Esophagus muscularis mucosa (tissue), 4 donors: ENCODE results near the gene PKP4.

ENCODE experiments used
- CTCF ChIP-seq, 3 experiments: fragments of 200-600 bp in 2 of 3; fragments of 450-650 bp in 1 of 3; sonication (generic) in 2 of 3; IDR thresholded peaks; one replicate each; pipeline ENCODE4 v1.5.1; 2017 to 2019; ENCODE audit warnings: antibody characterized with exemption in 3 of 3, mild to moderate bottlenecking in 2 of 3, moderate library complexity in 1 of 3
- EP300 ChIP-seq: sonication (generic); formaldehyde crosslinking; IDR thresholded peaks from one replicate; pipeline ENCODE4 v1.6.1; 2017; ENCODE audit warnings: antibody characterized with exemption
- POLR2A ChIP-seq: fragments of 450-650 bp; IDR thresholded peaks from one replicate; pipeline ENCODE4 v1.6.1; 2017; ENCODE audit warnings: antibody characterized with exemption, moderate library complexity, mild to moderate bottlenecking, low read depth
- POLR2AphosphoS5 ChIP-seq, 2 donors: sonication (generic); formaldehyde crosslinking; IDR thresholded peaks; one replicate each; pipeline ENCODE4 v1.6.1; 2017; ENCODE audit warnings: antibody characterized with exemption in 2 of 2

DNA sequence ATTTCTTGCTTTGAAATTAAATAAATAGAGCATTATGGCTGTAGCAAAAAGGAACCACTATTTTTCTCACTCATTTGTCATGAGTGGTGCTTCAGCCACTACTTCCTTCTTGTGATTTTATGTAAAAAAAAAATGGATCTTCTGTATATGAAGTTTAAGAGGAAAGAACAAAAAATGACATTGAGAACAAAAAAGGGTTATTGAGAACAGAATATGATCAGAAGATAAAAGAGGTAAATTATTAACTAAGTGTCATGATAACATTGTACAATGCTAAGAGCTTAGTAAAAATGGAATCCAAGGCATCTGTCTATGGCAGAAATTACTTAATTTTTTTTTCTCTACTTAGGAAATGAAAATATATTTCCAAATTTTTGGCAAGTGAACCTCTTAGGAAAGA is 103.5 kb downstream of the PKP4 start:
- TF ChIP-seq CTCF (IDR thresholded peaks at IDR 0.05) (no peak), POLR2A (no peak), POLR2AphosphoS5 (IDR thresholded peaks at IDR 0.05) (no peak), EP300 (no peak)
